Measurements from ENCODE around the gene SELENOV. TPM values are rescaled to one million over a fixed set of nuclear protein-coding genes. Genes with fewer than 3 reads are reported as not detected.

Gene SELENOV
- total RNA-seq, 1 donor: not detected

GRCh38 chr19:39566064-39566463, 51.1 kb downstream of the SELENOV start:
- no peak for TF ChIP-seq CTCF (IDR thresholded peaks at IDR 0.05; ENCODE audit: insufficient read depth, low read depth, low read length)
- H3K4me3 ChIP-seq (ENCODE audit: low read depth, low read length): no peak overlapping the region
- DNase-seq (ENCODE audit: low read depth): no peak

GRCh38 chr19:39568604-39569003, 53.7 kb downstream of the SELENOV start:
- H3K4me3 ChIP-seq (ENCODE audit: low read depth, low read length): no peak overlapping the region
- DNase-seq (ENCODE audit: low read depth): peak; percentile 27
- TF ChIP-seq CTCF (IDR thresholded peaks at IDR 0.05; ENCODE audit: insufficient read depth, low read depth, low read length): no peak

Other genes with a start within 250 kb of the SELENOV start
- not detected in 2 replicates for gene IFNL2, start 246.7 kb upstream of the SELENOV start, total RNA-seq
- not detected in 2 replicates for gene IFNL1, start 218.7 kb upstream of the SELENOV start, total RNA-seq
- gene LRFN1, start 194.3 kb upstream of the SELENOV start, total RNA-seq: under 0.01 TPM in 1 of 2 replicates, not detected in the other
- gene GMFG, start 179.1 kb upstream of the SELENOV start, total RNA-seq: 0.86 and 1.6 TPM in 2 replicates
- gene SAMD4B, start 172.7 kb upstream of the SELENOV start, total RNA-seq: 38.0 and 45.7 TPM in 2 replicates
- 29.6 and 33.2 TPM in 2 replicates for gene PAF1, start 124.0 kb upstream of the SELENOV start, total RNA-seq
- 22.0 and 22.2 TPM in 2 replicates for gene MED29, start 123.8 kb upstream of the SELENOV start, total RNA-seq
- 5.8 and 8.6 TPM in 2 replicates for gene ZFP36, start 108.3 kb upstream of the SELENOV start, total RNA-seq
- 25.0 and 39.3 TPM in 2 replicates for gene PLEKHG2, start 102.5 kb upstream of the SELENOV start, total RNA-seq
- gene RPS16, start 79.2 kb upstream of the SELENOV start, total RNA-seq: 43.2 and 48.3 TPM in 2 replicates
- 71.8 and 80.7 TPM in 2 replicates for gene SUPT5H, start 69.6 kb upstream of the SELENOV start, total RNA-seq
- gene TIMM50, start 34.3 kb upstream of the SELENOV start, total RNA-seq: 48.8 and 49.6 TPM in 2 replicates
- gene DLL3, start 16.2 kb upstream of the SELENOV start, total RNA-seq: under 0.01 and 0.43 TPM in 2 replicates
- 4.3 and 4.5 TPM in 2 replicates for gene EID2B, start 17.7 kb downstream of the SELENOV start, total RNA-seq
- 8.4 and 10.8 TPM in 2 replicates for gene EID2, start 25.0 kb downstream of the SELENOV start, total RNA-seq
- not detected in 2 replicates for gene LGALS13, start 87.4 kb downstream of the SELENOV start, total RNA-seq
- not detected in 2 replicates for gene LGALS16, start 140.8 kb downstream of the SELENOV start, total RNA-seq
- gene LGALS14, start 189.3 kb downstream of the SELENOV start, total RNA-seq: not detected in 2 replicates
- not detected in 2 replicates for gene CLC, start 222.9 kb downstream of the SELENOV start, total RNA-seq

All from fibroblast of villous mesenchyme (primary cell).